Osteocyte (in vitro differentiated cells): Measurements from ENCODE around the gene AP1S1. TPM values are rescaled to one million over a fixed set of nuclear protein-coding genes. Genes with fewer than 3 reads are reported as not detected.
"Not testable (repeated sequence)": the region's sequence is repeated elsewhere in the genome, so short reads cannot be mapped to it uniquely, and the experiment has no call there.

Experiments
- DNase-seq: peaks from one replicate; pipeline ENCODE4 v3.0.0; 2021; ENCODE audit warnings: mixed read lengths; ENCODE audit not compliant: unreplicated experiment; ENCODE audit errors: extremely low spot score
- H3K27ac Mint-ChIP-seq: one replicate; pipeline ENCODE4 v1.8.0; 2021; ENCODE audit warnings: mild to moderate bottlenecking, mixed read lengths; ENCODE audit not compliant: unreplicated experiment
- H3K27me3 Mint-ChIP-seq: one replicate; pipeline ENCODE4 v1.8.0; 2021; ENCODE audit warnings: mixed read lengths; ENCODE audit not compliant: unreplicated experiment
- H3K36me3 Mint-ChIP-seq: one replicate; pipeline ENCODE4 v1.8.0; 2021; ENCODE audit warnings: mixed read lengths; ENCODE audit not compliant: unreplicated experiment
- H3K4me1 Mint-ChIP-seq: one replicate; pipeline ENCODE4 v1.8.0; 2021; ENCODE audit warnings: mixed read lengths; ENCODE audit not compliant: unreplicated experiment
- H3K4me3 Mint-ChIP-seq: one replicate; pipeline ENCODE4 v1.8.0; 2021; ENCODE audit warnings: mild to moderate bottlenecking, moderate library complexity, mixed read lengths; ENCODE audit not compliant: unreplicated experiment
- H3K9me3 Mint-ChIP-seq: one replicate; pipeline ENCODE4 v1.8.0; 2021; ENCODE audit warnings: mixed read lengths; ENCODE audit not compliant: unreplicated experiment
- CTCF ChIP-seq: fragments of 200-600 bp; sonication (generic); IDR thresholded peaks from 2 replicates; pipeline ENCODE4 v1.5.0; 2021; ENCODE audit warnings: antibody characterized with exemption, mild to moderate bottlenecking, moderate library complexity
- total RNA-seq: library from RNA; stranded (reverse); gene quantifications from 2 replicates; pipeline ENCODE4 v1.2.1, GENCODE V29; 2021

AP1S1 gene
- total RNA-seq, 1 donor from 2014 or later = 57.9 TPM

- DNase-seq = no peak
- peak overlapping the region; percentile 93 for H3K4me3 Mint-ChIP-seq
- peak overlapping the region; percentile 100 for H3K27ac Mint-ChIP-seq
- H3K36me3 Mint-ChIP-seq = peaks cover 41% of the 10 kb centered on the region
- TF ChIP-seq CTCF = no peak
- H3K27me3 Mint-ChIP-seq = no peaks in the 10 kb centered on the region
- no peaks in the 10 kb centered on the region for H3K9me3 Mint-ChIP-seq
- peaks cover 90% of the 10 kb centered on the region for H3K4me1 Mint-ChIP-seq
Observed at GRCh38 chr7:101128040-101128834, 26.0 kb upstream of the AP1S1 start.

GRCh38 chr7:101129603-101130117, 24.6 kb upstream of the AP1S1 start:
- no peaks in the 10 kb centered on the region for H3K9me3 Mint-ChIP-seq
- H3K36me3 Mint-ChIP-seq = peaks cover 54% of the 10 kb centered on the region
- no peak for DNase-seq
- H3K27ac Mint-ChIP-seq = peak overlapping the region; percentile 100
- H3K4me1 Mint-ChIP-seq = peaks cover 93% of the 10 kb centered on the region
- H3K27me3 Mint-ChIP-seq = no peaks in the 10 kb centered on the region
- TF ChIP-seq CTCF = no peak
- peak overlapping the region; percentile 93 for H3K4me3 Mint-ChIP-seq

- H3K27ac Mint-ChIP-seq = peak overlapping the region; percentile 97
- H3K9me3 Mint-ChIP-seq, H3K27me3 Mint-ChIP-seq, DNase-seq: not testable (repeated sequence)
- H3K4me1 Mint-ChIP-seq = peaks cover 90% of the 10 kb centered on the region
- peak overlapping the region; percentile 39 for H3K4me3 Mint-ChIP-seq
- peaks cover 77% of the 10 kb centered on the region for H3K36me3 Mint-ChIP-seq
Observed at GRCh38 chr7:101132626-101133600, 21.4 kb upstream of the AP1S1 start.

- TF ChIP-seq CTCF = no peak
- peaks cover 88% of the 10 kb centered on the region for H3K4me1 Mint-ChIP-seq
- H3K27me3 Mint-ChIP-seq = no peaks in the 10 kb centered on the region
- H3K36me3 Mint-ChIP-seq = peaks cover 75% of the 10 kb centered on the region
- DNase-seq = no peak
- H3K4me3 Mint-ChIP-seq = peak overlapping the region; percentile 47
- H3K27ac Mint-ChIP-seq = peak overlapping the region; percentile 97
- no peaks in the 10 kb centered on the region for H3K9me3 Mint-ChIP-seq
Observed at GRCh38 chr7:101133621-101134398, 20.5 kb upstream of the AP1S1 start.

GRCh38 chr7:101134399-101134980, 19.8 kb upstream of the AP1S1 start:
- Mint-ChIP-seq H3K9me3 (no peaks in the 10 kb centered on the region), H3K27me3 (no peaks in the 10 kb centered on the region), H3K4me3 (peak overlapping the region; percentile 47), H3K36me3 (peaks cover 72% of the 10 kb centered on the region), H3K27ac (peak overlapping the region; percentile 97), H3K4me1 (peaks cover 85% of the 10 kb centered on the region)
- TF ChIP-seq CTCF = no peak
- no peak for DNase-seq
